ENCODE results near the gene A4GNT. TPM values are rescaled to one million over a fixed set of nuclear protein-coding genes. Genes with fewer than 3 reads are reported as not detected.
"Not testable (repeated sequence)": the region's sequence is repeated elsewhere in the genome, so short reads cannot be mapped to it uniquely, and the experiment has no call there.

The A4GNT gene
- total RNA-seq, 1 donor from 2014 or later: not detected

GRCh38 chr3:138119423-138119766 lies 12.8 kb downstream of the A4GNT start:
- no peak for DNase-seq (ENCODE audit: low read depth in 2 of 2)

- peak; percentile 52 to 74 for DNase-seq (ENCODE audit: low read depth in 2 of 2)
Measured at GRCh38 chr3:138118612-138119422, 13.4 kb downstream of the A4GNT start.

GRCh38 chr3:138114988-138115971 lies 16.9 kb downstream of the A4GNT start, which contains the start of gene DZIP1L:
Gene DZIP1L (minus strand): TSS chr3:138115608. CDS start chr3:138103971, 11,637 bp downstream.
- DNase-seq (ENCODE audit: low read depth in 2 of 2): peak in 1 of 2 donors; percentile 64

GRCh38 chr3:138114431-138114918 lies 17.7 kb downstream of the A4GNT start:
- DNase-seq (ENCODE audit: low read depth in 2 of 2): peak in 1 of 2 donors; percentile 7

GRCh38 chr3:138113326-138113725 lies 18.9 kb downstream of the A4GNT start:
- DNase-seq (ENCODE audit: low read depth in 2 of 2): no peak

- no peak for DNase-seq (ENCODE audit: low read depth in 2 of 2)
Measured at GRCh38 chr3:138112362-138112761, 19.8 kb downstream of the A4GNT start.

- DNase-seq (ENCODE audit: low read depth in 2 of 2): no peak
Measured at GRCh38 chr3:138105598-138105997, 26.6 kb downstream of the A4GNT start.

GRCh38 chr3:138103466-138103865 lies 28.7 kb downstream of the A4GNT start:
- DNase-seq (ENCODE audit: low read depth in 2 of 2): no peak

GRCh38 chr3:138101351-138101940 lies 30.7 kb downstream of the A4GNT start:
- DNase-seq (ENCODE audit: low read depth in 2 of 2): peak in 1 of 2 donors; percentile 7

GRCh38 chr3:138099417-138099816 lies 32.8 kb downstream of the A4GNT start:
- DNase-seq (ENCODE audit: low read depth in 2 of 2): no peak

GRCh38 chr3:138097192-138098172 lies 34.7 kb downstream of the A4GNT start:
- no peak for DNase-seq (ENCODE audit: low read depth in 2 of 2)

GRCh38 chr3:138093721-138094120 lies 38.5 kb downstream of the A4GNT start:
- DNase-seq (ENCODE audit: low read depth in 2 of 2): no peak

GRCh38 chr3:138092023-138092422 lies 40.2 kb downstream of the A4GNT start:
- no peak for DNase-seq (ENCODE audit: low read depth in 2 of 2)

GRCh38 chr3:138089091-138089490 lies 43.1 kb downstream of the A4GNT start:
- DNase-seq (ENCODE audit: low read depth in 2 of 2): no peak

GRCh38 chr3:138085745-138086144 lies 46.4 kb downstream of the A4GNT start:
- DNase-seq (ENCODE audit: low read depth in 2 of 2): not testable (repeated sequence)

- no peak for DNase-seq (ENCODE audit: low read depth in 2 of 2)
Measured at GRCh38 chr3:138084196-138084595, 48.0 kb downstream of the A4GNT start.

- no peak for DNase-seq (ENCODE audit: low read depth in 2 of 2)
Measured at GRCh38 chr3:138082992-138083386, 49.2 kb downstream of the A4GNT start.

- no peak for DNase-seq (ENCODE audit: low read depth in 2 of 2)
Measured at GRCh38 chr3:138082085-138082991, 49.9 kb downstream of the A4GNT start.

- DNase-seq (ENCODE audit: low read depth in 2 of 2): no peak
Measured at GRCh38 chr3:138081371-138082084, 50.7 kb downstream of the A4GNT start.
